ENCODE measurements around the gene LLGL1.

Gene LLGL1

DNA sequence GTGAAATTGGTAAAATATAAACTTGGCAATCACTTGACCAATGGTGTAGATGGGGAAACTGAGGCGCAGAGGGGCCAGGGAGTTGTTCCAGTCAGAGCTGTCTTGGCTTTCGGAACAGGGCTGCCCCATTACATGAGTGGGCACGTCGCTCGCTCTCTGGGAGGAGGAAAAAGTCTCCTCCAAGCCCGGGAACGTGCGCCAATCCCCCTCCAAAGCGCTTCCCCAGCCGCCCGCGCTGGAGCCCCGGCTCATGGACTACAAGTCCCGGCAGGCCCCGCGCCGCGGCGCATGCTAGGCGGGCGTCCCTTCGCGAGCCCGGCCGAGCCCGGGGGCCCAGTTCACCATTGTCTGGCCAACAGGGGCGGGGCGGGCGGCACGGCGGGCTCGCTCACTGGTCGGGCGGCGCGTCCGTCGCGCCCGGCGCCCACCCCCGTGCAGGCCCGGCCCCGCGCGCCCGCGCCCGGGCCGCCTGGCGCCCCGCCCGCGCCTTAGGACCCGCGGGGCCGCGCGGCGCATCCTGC, at the start of gene LLGL1:
LLGL1 (plus strand) TSS at position 515 of the 521 bp plus-strand sequence. CDS start 48 bp downstream, outside the sequence.
- peak; percentile 95 to 97 for ATAC-seq

DNA sequence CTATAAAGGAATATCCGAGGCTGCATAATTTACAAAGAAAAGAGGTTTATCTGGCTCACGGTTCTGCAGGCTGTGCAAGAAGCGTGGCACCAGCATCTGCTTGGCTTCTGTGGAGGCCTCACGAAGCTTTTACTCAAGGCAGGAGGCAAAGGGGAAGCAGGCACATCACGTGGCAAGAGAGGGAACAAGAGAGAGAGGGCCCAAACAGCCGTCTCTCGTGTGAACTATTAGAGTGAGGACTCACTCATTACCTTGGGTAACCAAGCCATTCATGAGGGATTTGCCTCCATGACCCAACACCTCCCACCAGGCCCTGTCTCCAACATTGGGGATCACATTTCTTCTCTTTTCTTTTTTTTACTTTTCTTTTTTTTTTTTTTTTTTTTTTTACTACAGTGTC, 49.3 kb upstream of the LLGL1 start:
- no peak for ATAC-seq

- ATAC-seq: no peak
These were observed 48.3 kb upstream of the LLGL1 start for GRCh38 chr17:18177133-18177532.

DNA sequence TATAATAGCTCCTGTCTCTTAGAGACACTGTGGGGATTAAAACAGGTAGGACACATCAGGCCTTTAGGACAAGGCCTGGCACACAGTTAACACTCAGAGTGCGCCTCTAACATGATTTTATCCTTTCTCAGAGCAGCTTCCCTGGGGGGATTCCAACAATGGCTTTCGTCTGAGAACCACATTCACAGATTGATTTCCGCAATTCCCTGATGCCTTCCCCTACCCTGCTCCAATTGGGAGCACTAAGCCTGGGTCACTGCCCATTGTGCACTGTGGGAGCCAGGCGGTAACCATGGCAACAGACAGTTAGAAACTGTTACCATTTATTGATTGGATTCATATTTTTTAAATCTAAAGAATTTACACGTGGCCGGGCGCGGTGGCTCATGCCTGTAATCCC, 47.7 kb upstream of the LLGL1 start:
- no peak for ATAC-seq

GRCh38 chr17:18179196-18179595, 46.2 kb upstream of the LLGL1 start:
- ATAC-seq: no peak

DNA sequence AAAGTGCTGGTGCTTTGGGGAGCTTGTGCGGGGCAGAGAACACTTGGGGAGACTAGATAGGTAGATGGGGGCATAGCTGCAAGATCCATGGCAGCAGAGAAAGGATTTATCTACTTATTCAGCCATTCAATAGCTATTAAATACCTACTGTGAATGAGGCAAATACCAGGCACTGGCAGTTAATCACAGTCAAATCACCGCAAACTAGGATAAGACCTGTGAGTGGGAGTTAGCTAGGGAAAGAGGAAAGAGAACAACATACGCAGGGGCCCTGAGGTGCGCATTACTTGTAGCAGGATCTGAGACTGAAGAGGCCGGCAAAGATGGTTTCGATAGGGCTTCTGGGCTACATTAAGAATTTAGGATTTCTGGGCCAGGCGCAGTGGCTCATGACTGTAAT, 45.6 kb upstream of the LLGL1 start:
- no peak for ATAC-seq

DNA sequence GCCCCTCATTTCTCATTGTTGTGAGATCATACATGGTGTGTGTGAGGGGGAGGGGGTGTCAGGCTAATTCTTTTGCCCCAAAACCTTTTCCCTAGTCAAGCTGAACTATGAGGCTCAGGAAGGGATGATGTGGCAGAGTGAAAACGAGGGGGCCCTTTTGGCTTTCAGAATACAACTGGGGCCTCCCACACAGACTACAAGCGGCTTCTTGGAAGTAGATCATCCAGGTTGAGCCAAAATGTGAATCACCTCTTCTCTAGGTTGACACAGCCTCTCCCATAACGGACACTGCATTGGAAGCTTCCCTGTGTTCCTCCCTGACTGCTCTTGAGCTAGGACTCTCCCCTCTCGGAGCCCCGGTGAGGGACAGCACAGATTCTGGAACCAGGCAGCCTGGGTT, 44.1 kb upstream of the LLGL1 start:
- no peak for ATAC-seq

GRCh38 chr17:18182110-18182977, 43.1 kb upstream of the LLGL1 start:
- no peak for ATAC-seq

DNA sequence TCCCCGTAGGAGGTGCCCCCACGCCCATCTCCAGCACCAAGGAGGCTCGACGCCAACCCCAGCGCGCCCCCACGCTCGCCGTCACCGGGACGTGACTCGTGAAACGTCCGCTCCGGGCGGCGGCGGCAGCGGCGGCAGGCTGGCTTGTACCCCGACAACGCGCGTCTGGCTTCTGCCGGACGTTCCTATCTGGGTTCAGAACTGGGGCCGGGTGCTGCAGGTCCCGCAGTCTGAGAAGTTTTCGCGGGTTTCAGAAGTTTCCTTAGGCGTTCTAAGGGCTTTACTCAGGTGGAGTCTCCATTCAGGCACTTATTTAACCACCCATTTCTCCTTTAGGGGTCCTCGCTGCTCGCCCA, 42.5 kb upstream of the LLGL1 start:
- peak; percentile 46 to 50 for ATAC-seq

GRCh38 chr17:18183334-18184142, 41.9 kb upstream of the LLGL1 start, which contains the start of gene ALKBH5:
TSS of gene ALKBH5 (plus strand) at chr17:18183828. CDS start at chr17:18184244, 416 bp downstream.
- ATAC-seq: peak; percentile 88 to 89

- peak in 1 of 2 donors; percentile 3 for ATAC-seq
These were observed 41.0 kb upstream of the LLGL1 start for GRCh38 chr17:18184143-18185031.

DNA sequence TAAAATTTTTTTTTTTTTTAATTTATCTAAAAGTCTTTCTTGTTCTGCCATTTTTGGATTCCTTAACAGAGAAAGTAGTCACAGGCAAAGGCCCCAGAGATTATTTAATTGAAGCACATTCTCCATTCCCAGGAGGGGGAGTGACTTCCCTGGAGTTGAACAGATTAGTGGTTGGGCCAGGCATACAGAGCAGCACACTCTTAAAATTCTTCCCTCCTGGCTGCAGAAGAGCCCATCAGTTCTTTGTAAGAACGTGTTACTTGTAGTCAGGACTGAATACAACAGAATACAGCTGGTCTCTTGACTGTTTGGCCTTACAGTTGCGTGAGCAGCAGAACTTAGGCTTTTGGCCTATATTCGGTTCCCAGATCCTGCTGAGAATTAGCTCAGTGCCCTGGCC, 40.0 kb upstream of the LLGL1 start:
- ATAC-seq: no peak

DNA sequence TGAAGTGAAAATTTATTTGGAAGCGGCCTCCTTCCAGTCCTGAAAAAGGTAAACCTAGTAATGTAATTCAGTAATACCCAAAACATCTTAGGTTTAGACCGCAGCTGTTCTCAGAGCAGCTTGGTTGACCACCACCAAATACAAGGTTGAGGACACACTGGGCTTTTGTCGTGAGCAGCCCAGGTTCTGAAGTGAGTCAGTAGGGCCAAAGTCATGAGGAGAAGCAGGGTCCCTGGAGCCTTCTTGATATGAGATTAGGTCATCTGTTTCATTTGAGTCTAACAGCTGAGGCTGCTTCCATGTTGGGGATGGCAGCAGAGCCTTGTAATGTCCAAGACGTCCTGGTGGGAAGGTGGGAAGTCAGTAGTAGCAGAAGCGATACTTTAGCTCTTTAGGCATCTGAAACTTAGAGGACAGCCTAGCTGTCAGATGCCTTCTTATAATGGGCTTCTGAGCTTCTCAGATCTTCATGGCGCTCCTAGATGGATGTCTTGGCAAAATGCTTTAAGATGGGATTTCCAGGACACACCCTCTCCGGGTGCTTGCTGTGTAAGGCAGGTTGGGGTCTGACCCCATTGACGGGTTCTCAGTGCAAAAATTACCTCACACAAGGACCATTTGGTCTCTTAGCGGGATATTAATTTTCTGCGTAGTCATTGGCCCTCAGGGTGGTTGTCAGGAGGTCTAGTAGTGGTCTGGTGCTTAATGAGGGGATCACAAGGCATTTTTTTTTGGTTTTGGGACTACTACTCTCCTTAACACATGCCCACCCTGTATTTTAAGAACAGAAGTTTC, 39.4 kb upstream of the LLGL1 start:
- ATAC-seq: no peak

DNA sequence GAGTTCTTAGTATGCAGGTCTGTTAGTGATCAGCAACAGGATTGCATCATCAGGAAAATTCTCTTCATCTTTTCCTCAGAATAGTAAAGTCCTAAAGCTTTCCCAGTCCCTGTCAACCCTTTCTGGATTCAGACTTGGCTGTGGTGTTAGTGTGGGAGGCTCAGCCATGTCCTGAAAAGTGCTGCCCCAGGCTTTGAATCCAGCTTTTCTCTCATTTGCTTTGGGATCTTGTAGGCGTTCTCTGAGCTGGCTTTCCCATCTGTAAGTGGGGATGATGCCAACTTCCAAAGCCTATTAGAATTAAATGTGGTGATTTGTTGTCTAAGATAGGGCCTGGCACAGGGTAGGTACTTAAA, 38.8 kb upstream of the LLGL1 start:
- ATAC-seq: no peak

DNA sequence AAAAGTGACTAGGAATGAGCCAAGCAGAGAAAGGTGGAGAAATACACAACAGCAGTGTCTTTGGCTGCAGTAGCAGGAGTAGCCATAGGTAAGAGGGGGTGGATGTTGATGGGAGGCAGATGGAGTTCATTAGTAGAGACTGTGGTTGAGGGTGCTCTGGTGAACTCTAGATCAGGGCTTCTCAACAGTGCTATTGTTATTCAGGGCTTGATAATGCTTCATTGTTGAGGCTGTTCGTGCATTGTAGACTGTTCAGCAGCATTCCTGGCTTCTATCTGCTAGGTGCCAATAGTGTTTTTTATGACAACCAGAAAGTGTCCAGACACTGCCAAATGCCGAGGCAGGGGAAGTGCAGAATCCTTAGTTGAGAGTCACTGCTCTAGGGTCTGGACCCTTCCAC, 38.2 kb upstream of the LLGL1 start:
- ATAC-seq: no peak

DNA sequence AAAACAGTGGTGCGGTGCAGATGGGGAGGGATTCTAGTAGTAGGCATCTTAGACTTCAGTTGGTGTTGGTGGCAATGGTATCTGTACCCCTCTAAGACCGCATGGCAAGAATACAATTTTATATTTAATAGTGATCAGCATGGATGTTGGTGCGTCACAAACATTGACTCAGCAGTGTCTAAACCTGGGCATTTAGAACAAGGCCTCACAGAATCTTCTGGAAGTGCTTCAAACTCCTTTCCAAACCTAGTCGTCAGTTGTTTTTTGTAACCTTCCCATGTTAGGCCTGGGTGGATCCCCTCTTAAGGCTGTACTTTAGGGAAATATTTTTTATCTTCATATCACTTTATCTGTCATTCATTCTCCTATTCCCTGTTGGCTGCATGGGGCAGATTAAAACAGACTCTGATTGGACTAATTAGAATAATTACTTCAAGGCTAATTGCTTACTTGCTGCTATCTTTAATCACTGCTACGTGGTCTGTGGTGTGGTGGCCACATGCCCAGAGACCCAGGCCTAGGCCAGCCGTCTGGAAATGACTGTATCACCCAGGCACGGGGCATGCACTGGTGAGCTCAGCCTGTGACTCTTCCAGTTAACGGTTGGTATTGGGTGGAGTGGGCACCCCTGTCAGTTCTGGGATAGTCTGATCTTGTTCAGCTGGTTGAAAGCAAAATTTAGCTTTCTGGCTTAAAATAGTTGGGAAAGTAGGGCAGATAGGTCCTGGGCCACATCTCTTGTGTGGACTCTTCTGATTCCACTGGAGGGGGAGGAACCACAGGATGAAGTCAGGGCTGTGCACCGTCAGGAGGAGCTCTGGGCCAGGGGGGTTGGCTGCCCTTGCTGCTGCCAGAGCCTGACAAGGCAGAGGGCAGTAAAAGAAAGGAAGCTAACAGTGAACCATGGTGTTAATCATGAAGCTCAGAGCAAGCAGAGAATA, 37.3 kb upstream of the LLGL1 start:
- ATAC-seq: no peak

DNA sequence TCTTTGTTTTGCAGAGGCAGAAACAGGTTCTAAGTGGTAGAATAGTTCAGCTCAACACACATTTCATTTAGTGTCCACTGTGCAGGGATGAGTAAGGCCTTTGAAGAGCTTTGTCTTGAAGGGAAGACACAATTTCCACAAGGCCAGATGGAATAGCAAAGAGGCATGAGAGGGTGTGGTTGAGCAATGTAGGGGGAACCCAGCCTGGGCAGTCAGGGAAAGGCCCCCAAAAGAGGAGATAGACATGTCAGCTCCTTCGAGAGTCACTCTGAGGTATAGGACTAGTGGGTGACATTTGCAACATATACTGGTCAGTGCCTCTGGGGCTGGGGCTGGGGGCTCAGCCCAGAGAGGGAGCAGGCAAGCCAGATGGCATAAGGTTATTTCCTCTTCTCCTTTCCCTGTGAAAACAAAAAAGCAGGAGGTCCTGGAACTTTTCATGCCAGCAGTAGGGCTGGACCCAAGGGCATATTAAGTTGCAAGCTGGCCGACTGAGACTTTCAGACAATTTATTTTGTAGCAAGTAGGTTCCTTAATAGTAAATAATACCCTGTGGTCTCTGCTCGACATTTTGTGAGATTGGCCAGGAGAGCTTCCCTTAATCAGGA, 34.7 kb upstream of the LLGL1 start:
- no peak for ATAC-seq

DNA sequence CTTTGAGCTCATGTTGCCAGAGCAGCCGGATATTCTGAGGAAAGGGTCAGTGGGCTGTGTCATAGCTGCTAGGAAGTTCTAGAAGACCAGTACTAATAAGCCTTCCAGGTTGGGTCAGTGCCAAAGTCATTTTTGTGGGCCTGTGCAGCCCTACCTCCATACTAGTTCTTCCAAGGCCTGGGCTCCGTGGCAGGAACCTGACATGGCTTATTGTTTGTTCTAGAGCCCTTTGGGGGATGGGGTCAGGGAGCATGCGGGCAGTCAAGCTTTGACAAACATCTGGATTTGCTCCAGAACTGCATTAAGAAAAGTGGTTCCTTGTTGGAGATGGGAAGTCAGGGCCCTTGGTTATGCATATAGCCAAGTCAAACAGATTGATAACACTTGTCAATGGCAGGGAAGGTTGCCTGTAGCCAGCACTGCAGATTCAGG, 34.2 kb upstream of the LLGL1 start:
- no peak for ATAC-seq

DNA sequence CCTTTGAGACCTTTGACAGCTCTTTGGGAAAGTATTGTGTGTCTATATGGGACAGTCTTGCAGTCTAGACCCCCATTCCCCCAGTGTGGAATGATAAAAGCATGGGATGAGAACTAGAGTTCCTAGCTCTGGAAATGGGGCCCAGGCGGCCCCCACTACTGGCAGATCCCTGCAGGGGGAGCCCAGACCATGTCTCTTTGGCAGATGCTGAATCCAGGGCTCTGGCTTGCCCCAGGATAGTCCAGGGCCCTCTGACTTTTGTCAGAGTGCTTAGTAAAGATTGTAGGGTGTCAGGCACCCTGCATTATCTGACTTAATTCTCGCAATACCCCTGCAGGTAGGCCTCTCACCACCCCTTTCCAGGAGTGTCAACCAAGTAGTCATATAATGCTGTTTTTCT, 33.5 kb upstream of the LLGL1 start:
- peak in 1 of 2 donors; percentile 34 for ATAC-seq

DNA sequence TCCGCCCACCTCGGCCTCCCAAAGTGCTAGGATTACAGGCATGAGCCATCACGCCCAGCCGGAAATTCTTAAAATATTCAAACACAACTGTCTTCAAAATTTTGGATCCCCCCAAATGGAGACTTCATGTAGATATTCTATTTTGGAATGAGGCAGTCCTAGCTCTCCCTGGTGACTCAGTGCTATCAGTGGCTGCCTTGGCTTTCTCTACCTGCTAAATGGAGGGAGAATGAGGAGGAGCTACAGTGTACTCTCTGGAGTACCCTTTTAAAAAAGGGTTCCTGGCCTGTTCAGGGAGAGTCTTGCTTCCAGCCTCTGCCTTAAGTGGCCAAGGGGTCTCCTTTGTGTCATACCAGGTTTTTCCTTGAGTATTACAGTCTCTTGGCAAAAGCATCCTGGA, 31.0 kb upstream of the LLGL1 start:
- ATAC-seq: no peak

Data from activated CD4-positive, CD25-positive, alpha-beta regulatory T cell treated with anti-CD3 and anti-CD28 coated beads, Interleukin-2, amount 50 U/mL, for 24 hours (primary cell).